DMS53 treated with DMSO at 0.1 percent for 48 hours (cell line): ENCODE data around the gene OR1I1.
"Not testable (repeated sequence)": the region's sequence is repeated elsewhere in the genome, so short reads cannot be mapped to it uniquely, and the experiment has no call there.

Source experiments
- DNase-seq: peaks from one replicate; lab custom pipeline; 2025; ENCODE audit not compliant: unreplicated experiment; lab: John Stamatoyannopoulos, UW

Gene OR1I1

GRCh38 chr19:15081911-15082310 is at the start of gene OR1I1:
Gene OR1I1, plus strand, starts transcription at chr19:15082211. Its CDS starts 4,855 bp downstream, at chr19:15087066.
- no peak for DNase-seq

GRCh38 chr19:15035795-15036311 is 46.2 kb upstream of the OR1I1 start:
- no peak for DNase-seq

- no peak for DNase-seq
Measured at GRCh38 chr19:15037586-15037985, 44.4 kb upstream of the OR1I1 start.

- no peak for DNase-seq
Measured at GRCh38 chr19:15038294-15038693, 43.7 kb upstream of the OR1I1 start.

- no peak for DNase-seq
Measured at GRCh38 chr19:15042003-15042402, 40.0 kb upstream of the OR1I1 start.

GRCh38 chr19:15042826-15043225 is 39.2 kb upstream of the OR1I1 start:
- no peak for DNase-seq

GRCh38 chr19:15045506-15045905 is 36.5 kb upstream of the OR1I1 start:
- DNase-seq = no peak

GRCh38 chr19:15047680-15048079 is 34.3 kb upstream of the OR1I1 start:
- DNase-seq = no peak

- no peak for DNase-seq
Measured at GRCh38 chr19:15048128-15048527, 33.9 kb upstream of the OR1I1 start.

- DNase-seq = no peak
Measured at GRCh38 chr19:15048885-15049541, 33.0 kb upstream of the OR1I1 start, which contains the start of gene CASP14. Gene CASP14, plus strand, starts transcription at chr19:15049480. Its CDS starts 2,772 bp downstream, at chr19:15052252.

GRCh38 chr19:15050639-15051038 is 31.4 kb upstream of the OR1I1 start:
- no peak for DNase-seq

GRCh38 chr19:15062036-15062435 is 20.0 kb upstream of the OR1I1 start:
- DNase-seq = no peak

- not testable (repeated sequence) for DNase-seq
Measured at GRCh38 chr19:15070386-15070785, 11.6 kb upstream of the OR1I1 start.

- no peak for DNase-seq
Measured at GRCh38 chr19:15072930-15073647, 8.9 kb upstream of the OR1I1 start.

- DNase-seq = no peak
Measured at GRCh38 chr19:15074371-15074770, 7.6 kb upstream of the OR1I1 start.

- DNase-seq = no peak
Measured at GRCh38 chr19:15075806-15076205, 6.2 kb upstream of the OR1I1 start.

- not testable (repeated sequence) for DNase-seq
Measured at GRCh38 chr19:15080002-15080401, 2.0 kb upstream of the OR1I1 start.

GRCh38 chr19:15087182-15087581 is 5.2 kb downstream of the OR1I1 start:
- DNase-seq = no peak

GRCh38 chr19:15091918-15092753 is 10.1 kb downstream of the OR1I1 start:
- peak; percentile 45 for DNase-seq

- DNase-seq = no peak
Measured at GRCh38 chr19:15093001-15093400, 11.0 kb downstream of the OR1I1 start.

GRCh38 chr19:15096223-15096622 is 14.2 kb downstream of the OR1I1 start:
- DNase-seq = no peak
